Vagina (tissue), 2 donors: ENCODE results near the gene FOXP4. TPM values are rescaled to one million over a fixed set of nuclear protein-coding genes. Genes with fewer than 3 reads are reported as not detected.

Experiments used
- DNase-seq, 2 donors: peaks; one replicate each; pipeline ENCODE4 v3.0.0-alpha.2; 2017; ENCODE audit errors: extremely low spot score in 2 of 2
- H3K27ac ChIP-seq: fragments of 200-600 bp; sonication (generic); one replicate; pipeline ENCODE4 v1.5.1; 2019
- H3K27me3 ChIP-seq: fragments of 200-600 bp; sonication (generic); one replicate; pipeline ENCODE4 v1.5.1; 2019
- H3K36me3 ChIP-seq, 2 donors: fragments of 200-600 bp; sonication (generic); one replicate each; pipeline ENCODE4 v1.5.1; 2017 to 2019
- H3K4me1 ChIP-seq: fragments of 200-600 bp; sonication (generic); one replicate; pipeline ENCODE4 v1.5.1; 2019
- H3K4me3 ChIP-seq, 2 donors: fragments of 200-600 bp; sonication (generic); 1 replicate in 1 of 2; 2 replicates in 1 of 2; pipeline ENCODE4 v1.5.1; 2016 to 2019
- H3K9me3 ChIP-seq: fragments of 200-600 bp; sonication (generic); one replicate; pipeline ENCODE4 v1.5.1; 2019
- CTCF ChIP-seq, 3 experiments: fragments of 450-650 bp in 2 of 3; fragments of 200-600 bp in 1 of 3; sonication (generic) in 1 of 3; IDR thresholded peaks; one replicate each; pipeline ENCODE4 v1.5.1; 2017 to 2019; ENCODE audit warnings: antibody characterized with exemption in 3 of 3, mild to moderate bottlenecking in 2 of 3, moderate library complexity in 2 of 3
- POLR2A ChIP-seq, 2 donors: fragments of 450-650 bp; IDR thresholded peaks; one replicate each; pipeline ENCODE4 v1.6.1; 2017; ENCODE audit warnings: antibody characterized with exemption in 2 of 2, mild to moderate bottlenecking in 2 of 2, moderate library complexity in 2 of 2
- POLR2AphosphoS5 ChIP-seq, 2 donors: sonication (generic); formaldehyde crosslinking; IDR thresholded peaks; one replicate each; pipeline ENCODE4 v1.9.0; 2017; ENCODE audit warnings: antibody characterized with exemption in 2 of 2, mild to moderate bottlenecking in 2 of 2, low read depth in 1 of 2; ENCODE audit not compliant: insufficient read depth in 1 of 2
- intact Hi-C: fragments of 100-400 bp; cut with DNase I; formaldehyde crosslinking; loops from one replicate; pipeline ENCODE4 v1.15.1; 2023
- total RNA-seq: library from RNA; depleted of rRNA; stranded (reverse); fragments of >200 nt; gene quantifications from one replicate; pipeline ENCODE4 v1.2.3, GENCODE V29; 2016

Gene FOXP4
- total RNA-seq, 1 donor from 2014 or later: 7.4 TPM

GRCh38 chr6:41527721-41528408, 18.3 kb upstream of the FOXP4 start:
- Histone ChIP-seq H3K36me3 (no peaks in the 10 kb centered on the region), H3K27ac (no peak overlapping the region), H3K27me3 (no peaks in the 10 kb centered on the region), H3K4me1 (peaks cover 21% of the 10 kb centered on the region), H3K4me3 (no peak overlapping the region), H3K9me3 (no peaks in the 10 kb centered on the region)
- no peak for DNase-seq
- TF ChIP-seq POLR2AphosphoS5 (IDR thresholded peaks at IDR 0.05; ENCODE audit: insufficient read depth in 1 of 2, low read depth in 1 of 2) (no peak), POLR2A (IDR thresholded peaks at IDR 0.05) (no peak), CTCF (IDR thresholded peaks at IDR 0.05) (no peak)
- intact Hi-C loops: no loop called here

GRCh38 chr6:41528409-41528963, 17.7 kb upstream of the FOXP4 start:
- Histone ChIP-seq H3K27me3 (no peaks in the 10 kb centered on the region), H3K9me3 (no peaks in the 10 kb centered on the region), H3K4me1 (peaks cover 21% of the 10 kb centered on the region), H3K4me3 (no peak overlapping the region), H3K36me3 (no peaks in the 10 kb centered on the region), H3K27ac (no peak overlapping the region)
- intact Hi-C loops: no loop called here
- TF ChIP-seq POLR2A (IDR thresholded peaks at IDR 0.05) (no peak), POLR2AphosphoS5 (IDR thresholded peaks at IDR 0.05; ENCODE audit: insufficient read depth in 1 of 2, low read depth in 1 of 2) (no peak), CTCF (IDR thresholded peaks at IDR 0.05) (no peak)
- no peak for DNase-seq

DNA sequence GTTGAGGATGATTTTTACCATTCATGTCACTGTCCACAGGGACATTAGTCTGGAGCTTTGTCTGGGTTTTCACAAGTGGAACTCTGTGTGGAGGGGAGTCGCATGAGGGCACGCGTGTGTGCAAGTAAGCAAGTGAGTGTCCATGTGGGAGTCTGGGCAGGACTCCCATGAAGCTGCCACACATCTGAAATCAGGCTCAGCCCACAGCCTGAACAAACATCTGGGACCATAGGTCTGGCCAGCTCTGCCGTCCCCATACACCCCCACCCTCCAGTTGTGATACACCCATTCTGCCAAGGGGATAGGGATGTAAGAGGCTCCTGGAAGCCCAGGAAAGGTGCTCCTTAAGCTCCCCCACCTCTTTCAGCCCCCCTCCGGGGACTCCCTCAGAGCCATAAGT, 17.1 kb upstream of the FOXP4 start:
- Histone ChIP-seq H3K4me1 (peaks cover 21% of the 10 kb centered on the region), H3K27ac (no peak overlapping the region), H3K36me3 (no peaks in the 10 kb centered on the region), H3K4me3 (no peak overlapping the region), H3K27me3 (no peaks in the 10 kb centered on the region), H3K9me3 (no peaks in the 10 kb centered on the region)
- TF ChIP-seq POLR2AphosphoS5 (IDR thresholded peaks at IDR 0.05; ENCODE audit: insufficient read depth in 1 of 2, low read depth in 1 of 2): no peak
- no peak for TF ChIP-seq CTCF (IDR thresholded peaks at IDR 0.05)
- TF ChIP-seq POLR2A (IDR thresholded peaks at IDR 0.05): no peak
- DNase-seq: no peak
- intact Hi-C loops: no loop called here

GRCh38 chr6:41529970-41530369, 16.2 kb upstream of the FOXP4 start:
- no peak overlapping the region for H3K27ac ChIP-seq
- no peak for TF ChIP-seq POLR2AphosphoS5 (IDR thresholded peaks at IDR 0.05; ENCODE audit: insufficient read depth in 1 of 2, low read depth in 1 of 2)
- TF ChIP-seq POLR2A (IDR thresholded peaks at IDR 0.05): no peak
- no peak for TF ChIP-seq CTCF (IDR thresholded peaks at IDR 0.05)
- DNase-seq: no peak
- no peaks in the 10 kb centered on the region for H3K27me3 ChIP-seq
- H3K36me3 ChIP-seq: no peaks in the 10 kb centered on the region
- no peaks in the 10 kb centered on the region for H3K9me3 ChIP-seq
- H3K4me3 ChIP-seq: no peak overlapping the region
- intact Hi-C loops: no loop called here
- H3K4me1 ChIP-seq: peaks cover 21% of the 10 kb centered on the region

DNA sequence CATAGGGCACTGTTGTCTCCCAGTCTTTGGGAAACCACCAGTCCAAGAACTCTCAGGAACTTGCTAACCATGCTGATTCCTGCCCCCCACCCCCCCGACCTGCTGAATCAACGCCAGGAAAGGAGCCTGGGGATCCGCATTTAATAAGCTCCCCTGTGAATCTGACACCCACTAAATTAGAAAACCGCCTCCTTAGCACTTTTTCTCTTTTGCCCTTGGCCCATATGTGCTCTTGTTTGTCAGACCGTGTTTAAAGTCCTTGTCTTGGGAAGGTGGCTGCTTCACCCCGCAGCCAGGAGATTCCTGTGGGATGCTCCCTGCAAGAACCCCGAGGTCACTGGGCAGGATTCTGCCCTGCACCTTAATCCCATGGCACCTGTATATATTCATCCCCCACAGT, 15.7 kb upstream of the FOXP4 start:
- intact Hi-C loops: no loop called here
- Histone ChIP-seq H3K4me1 (peaks cover 21% of the 10 kb centered on the region), H3K4me3 (no peak overlapping the region), H3K27me3 (no peaks in the 10 kb centered on the region), H3K9me3 (no peaks in the 10 kb centered on the region), H3K36me3 (no peaks in the 10 kb centered on the region), H3K27ac (no peak overlapping the region)
- TF ChIP-seq POLR2AphosphoS5 (IDR thresholded peaks at IDR 0.05; ENCODE audit: insufficient read depth in 1 of 2, low read depth in 1 of 2): no peak
- TF ChIP-seq POLR2A (IDR thresholded peaks at IDR 0.05): no peak
- no peak for TF ChIP-seq CTCF (IDR thresholded peaks at IDR 0.05)
- DNase-seq: no peak
